GM12865 (cell line): Measurements from ENCODE around the gene SPPL3.
"Not testable (repeated sequence)": the region's sequence is repeated elsewhere in the genome, so short reads cannot be mapped to it uniquely, and the experiment has no call there.

Source experiments
- DNase-seq: peaks from one replicate; pipeline ENCODE4 v3.0.0; 2010; ENCODE audit warnings: low read depth
- H3K4me3 ChIP-seq: 2 replicates; pipeline ENCODE4 v1.5.1; 2011; ENCODE audit warnings: mild to moderate bottlenecking, low read depth, low read length, control low read depth
- TF ChIP-seq, protein P1 (sequence below): IDR thresholded peaks from 2 replicates; pipeline ENCODE4 v1.5.1; 2011; ENCODE audit warnings: low read length, control low read depth, low read depth, inconsistent platforms; ENCODE audit not compliant: insufficient read depth; ENCODE audit errors: missing control alignments

Gene SPPL3

DNA sequence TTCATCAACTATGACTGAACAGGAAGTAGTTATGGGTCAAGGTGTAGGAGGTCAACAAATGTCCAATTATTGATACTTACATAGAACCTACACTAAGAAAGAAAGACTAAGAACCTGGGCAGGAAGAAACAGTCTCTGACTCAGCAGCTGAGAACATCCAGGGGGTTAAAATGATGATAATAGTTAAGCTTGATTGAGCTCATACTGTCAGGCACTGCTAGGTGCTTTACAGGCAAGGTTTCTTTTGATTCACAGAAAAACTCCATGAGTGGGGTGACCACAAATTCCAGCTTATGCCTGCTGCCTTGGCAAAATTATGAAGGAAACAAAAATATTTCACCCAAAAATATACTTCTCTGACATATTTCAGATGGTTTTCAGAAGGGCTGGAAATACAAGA, 103.5 kb downstream of the SPPL3 start:
- TF ChIP-seq, protein P1, sequence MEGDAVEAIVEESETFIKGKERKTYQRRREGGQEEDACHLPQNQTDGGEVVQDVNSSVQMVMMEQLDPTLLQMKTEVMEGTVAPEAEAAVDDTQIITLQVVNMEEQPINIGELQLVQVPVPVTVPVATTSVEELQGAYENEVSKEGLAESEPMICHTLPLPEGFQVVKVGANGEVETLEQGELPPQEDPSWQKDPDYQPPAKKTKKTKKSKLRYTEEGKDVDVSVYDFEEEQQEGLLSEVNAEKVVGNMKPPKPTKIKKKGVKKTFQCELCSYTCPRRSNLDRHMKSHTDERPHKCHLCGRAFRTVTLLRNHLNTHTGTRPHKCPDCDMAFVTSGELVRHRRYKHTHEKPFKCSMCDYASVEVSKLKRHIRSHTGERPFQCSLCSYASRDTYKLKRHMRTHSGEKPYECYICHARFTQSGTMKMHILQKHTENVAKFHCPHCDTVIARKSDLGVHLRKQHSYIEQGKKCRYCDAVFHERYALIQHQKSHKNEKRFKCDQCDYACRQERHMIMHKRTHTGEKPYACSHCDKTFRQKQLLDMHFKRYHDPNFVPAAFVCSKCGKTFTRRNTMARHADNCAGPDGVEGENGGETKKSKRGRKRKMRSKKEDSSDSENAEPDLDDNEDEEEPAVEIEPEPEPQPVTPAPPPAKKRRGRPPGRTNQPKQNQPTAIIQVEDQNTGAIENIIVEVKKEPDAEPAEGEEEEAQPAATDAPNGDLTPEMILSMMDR: no peak
- H3K4me3 ChIP-seq: no peak overlapping the region
- DNase-seq: peak; percentile 57

DNA sequence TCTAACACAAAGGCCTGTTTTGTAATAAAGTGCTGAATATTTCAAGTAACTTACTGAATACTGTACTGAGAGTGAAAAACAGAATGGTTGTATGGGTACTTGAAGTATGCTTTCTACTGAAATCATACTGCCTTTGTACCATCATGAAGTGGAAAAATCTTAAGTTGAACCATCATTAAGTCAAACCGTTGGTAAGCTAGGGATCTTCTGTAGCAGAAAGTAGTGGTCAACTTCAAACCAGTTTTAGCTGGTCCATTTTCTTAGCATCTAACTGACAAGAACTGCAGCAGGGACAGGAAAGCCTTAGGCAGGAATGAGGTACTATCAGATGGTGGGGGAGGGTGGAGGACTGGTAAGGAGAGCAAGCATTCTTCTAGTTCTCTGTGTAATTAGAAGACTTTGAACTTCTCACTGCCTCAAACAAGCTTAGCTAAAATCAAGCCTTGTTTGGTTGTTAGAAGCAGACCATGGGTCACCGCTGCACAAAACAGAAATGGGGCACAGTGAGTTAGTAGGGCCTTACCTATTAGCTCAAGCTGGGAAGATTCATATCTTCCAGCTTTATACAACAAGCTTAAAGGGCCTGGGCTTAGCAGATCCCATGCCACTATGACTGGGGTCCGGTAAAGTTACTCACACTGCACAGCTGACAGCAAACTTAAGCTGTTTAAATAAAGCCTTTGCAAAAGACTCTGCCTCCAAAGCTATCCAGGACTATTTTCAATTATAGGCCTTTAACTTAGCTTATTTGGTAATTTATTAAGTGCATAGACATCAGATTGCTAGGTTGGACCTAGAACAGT, 104.7 kb downstream of the SPPL3 start:
- TF ChIP-seq, protein P1: no peak
- H3K4me3 ChIP-seq: no peak overlapping the region
- DNase-seq: peak; percentile 51

DNA sequence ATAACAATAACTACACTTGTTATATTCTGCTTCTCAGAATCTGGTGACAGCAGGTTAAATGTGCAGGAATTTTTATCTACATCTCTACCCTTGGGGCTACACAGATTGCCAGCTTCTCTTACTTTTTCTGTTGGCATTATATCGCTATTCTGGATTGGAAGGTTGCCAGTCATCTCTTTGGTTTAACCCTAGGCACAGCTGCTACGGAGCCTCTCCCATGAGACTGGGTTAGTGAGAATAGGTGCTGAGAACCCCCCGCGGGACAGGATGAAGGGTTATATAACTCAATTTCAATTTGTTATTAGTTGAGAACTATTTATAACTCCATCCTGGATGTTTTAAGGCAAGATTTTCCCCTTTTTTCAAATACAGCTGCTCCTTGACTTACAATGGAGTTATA, 105.5 kb downstream of the SPPL3 start:
- peak overlapping the region; percentile 19 for H3K4me3 ChIP-seq
- peak; percentile 65 for DNase-seq
- TF ChIP-seq, protein P1: no peak

DNA sequence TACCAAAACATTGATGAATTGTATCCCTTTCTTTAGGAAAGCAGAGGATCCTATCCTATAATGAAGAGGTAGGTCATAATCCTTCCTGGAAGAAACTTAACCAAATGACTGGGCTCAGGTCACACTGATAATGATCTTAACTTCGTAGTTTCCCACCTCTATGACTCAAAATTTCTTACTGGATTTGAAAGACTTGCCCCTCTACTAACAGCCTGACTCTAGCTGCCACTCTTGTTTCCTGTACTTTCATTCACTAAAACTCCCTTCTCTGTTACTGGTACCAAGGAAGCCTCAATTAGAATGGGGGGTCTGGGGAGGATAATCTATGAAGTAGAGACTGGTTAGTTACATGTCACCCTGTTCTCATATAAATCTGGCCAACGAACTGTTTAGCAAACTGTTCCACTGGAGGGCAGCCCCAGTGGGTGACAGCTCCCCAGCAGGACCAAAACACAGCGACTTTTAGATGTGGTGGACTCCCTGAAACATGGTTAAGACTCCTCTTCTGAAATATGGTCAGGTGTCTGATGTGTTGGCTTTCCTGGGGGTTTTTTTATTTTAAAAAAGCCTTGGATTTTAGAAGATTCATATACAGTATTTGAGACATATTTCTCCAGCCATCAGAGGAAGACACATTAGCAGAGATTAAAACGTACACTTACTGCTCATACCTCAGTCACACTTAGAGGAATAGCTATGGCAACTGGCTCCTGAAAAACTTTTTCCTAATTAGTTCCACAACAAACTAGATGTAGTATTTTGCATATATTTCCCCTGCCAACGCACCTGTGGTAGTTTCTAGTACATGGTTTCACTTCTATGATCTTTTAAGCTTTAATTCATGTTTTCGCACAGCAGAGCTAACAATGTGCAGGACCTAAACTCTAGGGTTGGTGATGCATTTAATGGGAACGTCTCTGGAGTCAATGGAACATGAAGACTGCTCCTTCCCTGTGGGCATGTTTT, 106.2 kb downstream of the SPPL3 start:
- TF ChIP-seq, protein P1: no peak
- DNase-seq: peak; percentile 53
- H3K4me3 ChIP-seq: peak overlapping the region; percentile 19

DNA sequence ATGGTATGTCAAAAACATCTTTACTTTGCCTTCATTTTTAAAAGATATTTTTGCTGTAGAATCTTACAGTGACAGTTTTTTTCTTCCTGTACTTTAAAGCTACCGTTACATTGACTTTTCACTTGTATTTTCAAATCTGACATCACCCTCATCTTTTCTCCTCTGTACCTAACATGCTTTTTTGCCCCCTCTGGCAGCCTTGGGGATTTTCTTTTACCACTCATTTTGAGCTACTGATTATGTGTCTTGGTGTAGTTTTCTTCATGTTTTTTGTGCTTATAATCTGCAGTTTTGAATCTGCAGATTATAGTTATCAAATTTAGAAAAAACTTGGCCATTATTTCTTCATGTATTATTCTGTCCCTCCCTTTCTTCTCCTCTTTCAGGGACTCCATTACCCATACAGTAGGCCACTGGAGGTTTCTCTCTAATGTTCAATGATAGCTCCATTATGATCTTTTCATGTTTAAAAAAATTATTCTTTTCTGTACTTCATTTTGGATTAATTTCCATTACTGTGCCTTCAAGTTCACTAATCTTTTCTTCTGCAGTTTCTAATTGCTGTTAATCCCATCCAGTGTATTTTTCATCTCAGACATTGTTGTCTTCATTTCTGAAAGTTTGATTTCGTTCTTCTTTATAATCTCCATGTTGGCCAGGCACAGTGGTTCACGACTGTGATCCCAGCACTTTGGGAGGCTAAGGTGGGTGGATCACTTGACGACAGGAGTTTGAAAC, 108.5 kb downstream of the SPPL3 start:
- H3K4me3 ChIP-seq: no peak overlapping the region
- TF ChIP-seq, protein P1: no peak
- DNase-seq: no peak

DNA sequence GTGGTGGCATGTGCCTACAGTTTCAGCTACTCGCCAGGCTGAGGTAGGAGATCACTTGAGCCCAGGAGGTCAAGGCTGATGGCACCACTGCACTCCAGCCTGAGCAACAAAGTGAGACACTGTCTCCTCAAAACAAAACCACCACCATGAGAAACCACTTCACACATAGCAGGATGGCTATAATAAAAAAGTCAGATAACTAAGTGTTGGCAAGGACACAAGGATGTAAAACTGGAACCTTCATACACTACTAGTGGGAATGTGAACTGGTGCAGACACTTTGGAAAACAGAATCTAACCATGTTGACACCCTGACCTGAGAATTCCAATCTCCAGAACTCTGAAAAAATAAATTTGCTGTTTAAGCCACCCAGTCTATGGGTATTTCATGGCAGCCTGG, 110.8 kb downstream of the SPPL3 start:
- no peak for DNase-seq
- TF ChIP-seq, protein P1: no peak

DNA sequence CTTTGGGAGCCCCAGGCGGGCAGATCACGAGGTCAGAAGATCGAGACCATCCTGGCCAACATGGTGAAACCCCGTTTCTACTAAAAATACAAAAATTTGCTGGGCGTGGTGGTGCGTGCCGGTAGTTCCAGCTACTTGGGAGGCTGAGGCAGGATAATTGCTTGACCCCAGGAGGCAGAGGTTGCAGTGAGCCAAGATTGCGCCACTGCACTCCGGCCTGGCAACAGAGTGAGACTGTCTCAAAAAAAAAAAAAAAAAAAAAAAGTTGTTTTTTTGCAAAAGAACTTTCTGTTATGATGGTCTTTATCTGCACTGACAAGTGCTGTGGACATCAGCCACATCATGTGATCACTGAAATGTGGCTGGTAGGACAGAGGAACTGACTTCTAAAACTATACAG, 111.7 kb downstream of the SPPL3 start:
- H3K4me3 ChIP-seq, DNase-seq: not testable (repeated sequence)

More for the DNA sequence above, 110.8 kb downstream of the SPPL3 start:
- H3K4me3 ChIP-seq: no peak overlapping the region
